HepG2 (cell line): ENCODE data around the gene AHRR. TPM values are rescaled to one million over a fixed set of nuclear protein-coding genes. Genes with fewer than 3 reads are reported as not detected.

Source experiments
- CENPX ChIP-seq: sonication (generic); formaldehyde crosslinking; IDR thresholded peaks from 2 replicates; pipeline ENCODE4 v1.9.0; 2021; ENCODE audit warnings: mild to moderate bottlenecking, missing genetic modification reagents, moderate library complexity
- HES4 ChIP-seq: sonication (generic); formaldehyde crosslinking; IDR thresholded peaks from 2 replicates; pipeline ENCODE4 v1.9.0; 2021; ENCODE audit warnings: mild to moderate bottlenecking, missing genetic modification reagents, borderline replicate concordance
- SOX13 ChIP-seq, 3 experiments: fragments of 450-650 bp in 1 of 3; sonication (generic) in 1 of 3; formaldehyde crosslinking in 1 of 3; IDR thresholded peaks in 2 of 3; conservative IDR thresholded peaks in 1 of 3; 2 replicates each; pipeline versions ENCODE4 v1.5.0 to v1.6.1; 2016 to 2020; ENCODE audit warnings: antibody characterized with exemption in 1 of 3, mild to moderate bottlenecking in 1 of 3, missing compliant biosample characterization in 1 of 3, missing genetic modification reagents in 1 of 3, moderate library complexity in 1 of 3
- THAP11 ChIP-seq: IDR thresholded peaks from 2 replicates; pipeline ENCODE4 v1.6.1; 2016; ENCODE audit warnings: missing biosample characterization, missing genetic modification reagents
- ZEB1 ChIP-seq: IDR thresholded peaks from 2 replicates; pipeline ENCODE4 v1.6.1; 2012; ENCODE audit warnings: mild to moderate bottlenecking, low read depth, inconsistent platforms; ENCODE audit not compliant: insufficient replicate concordance
- ZNF382 ChIP-seq: sonication (generic); formaldehyde crosslinking; IDR thresholded peaks from 2 replicates; pipeline ENCODE4 v1.5.0; 2020; ENCODE audit warnings: missing genetic modification reagents, mild to moderate bottlenecking, borderline replicate concordance
- ZNF430 ChIP-seq: sonication (generic); formaldehyde crosslinking; IDR thresholded peaks from 2 replicates; pipeline ENCODE4 v1.9.0; 2021; ENCODE audit warnings: mild to moderate bottlenecking, missing genetic modification reagents
- ZNF441 ChIP-seq: sonication (generic); formaldehyde crosslinking; IDR thresholded peaks from 2 replicates; pipeline ENCODE4 v1.7.0; 2021; ENCODE audit warnings: missing genetic modification reagents, borderline replicate concordance
- ZNF891 ChIP-seq: sonication (generic); formaldehyde crosslinking; IDR thresholded peaks from 2 replicates; pipeline ENCODE4 v1.5.0; 2020; ENCODE audit warnings: mild to moderate bottlenecking, missing genetic modification reagents
- polyA plus RNA-seq, 8 experiments: library from polyadenylated mRNA; depleted of rRNA in 3 of 8; stranded (reverse) in 7 of 8; unstranded in 1 of 8; fragments of >200 nt; fragmentation: Illumina TruSeq in 4 of 8; extraction: Trizol in 4 of 8; gene quantifications; 2 replicates each; pipeline versions ENCODE4 v1.2.1 to v1.2.3, GENCODE V29; 2011 to 2016; ENCODE audit warnings: low read depth in 4 of 8, missing spikeins in 1 of 8, mixed read lengths in 1 of 8; ENCODE audit not compliant: insufficient read depth in 1 of 8
- total RNA-seq, 5 experiments: library from RNA; depleted of rRNA; stranded (reverse); fragments of >200 nt; fragmentation: Illumina TruSeq; extraction: Trizol; gene quantifications; 2 replicates each; pipeline ENCODE4 v1.2.3, GENCODE V29; 2016; ENCODE audit warnings: low read depth in 1 of 5
- TF ChIP-seq, protein P1 (sequence below): sonication (generic); formaldehyde crosslinking; IDR thresholded peaks from 2 replicates; pipeline ENCODE4 v1.8.0; 2022; ENCODE audit warnings: mild to moderate bottlenecking, missing genetic modification reagents, moderate library complexity
- TF ChIP-seq, protein P2 (sequence below): IDR thresholded peaks from 2 replicates; pipeline ENCODE4 v1.6.1; 2016; ENCODE audit warnings: missing compliant biosample characterization, missing genetic modification reagents, borderline replicate concordance
- TF ChIP-seq, protein P3 (sequence below): sonication (generic); formaldehyde crosslinking; IDR thresholded peaks from 2 replicates; pipeline ENCODE4 v1.9.0; 2021; ENCODE audit warnings: mild to moderate bottlenecking, missing genetic modification reagents
- TF ChIP-seq, protein P4 (sequence below): sonication (generic); formaldehyde crosslinking; IDR thresholded peaks from 2 replicates; pipeline ENCODE4 v1.4.0; 2020; ENCODE audit warnings: missing genetic modification reagents, borderline replicate concordance

Gene AHRR
- total and polyA plus RNA-seq, 2 of the 13 experiments (the other 11 are each of a cell fraction or from before 2014, with no cell fraction given): 0.28 to 0.35 TPM

DNA sequence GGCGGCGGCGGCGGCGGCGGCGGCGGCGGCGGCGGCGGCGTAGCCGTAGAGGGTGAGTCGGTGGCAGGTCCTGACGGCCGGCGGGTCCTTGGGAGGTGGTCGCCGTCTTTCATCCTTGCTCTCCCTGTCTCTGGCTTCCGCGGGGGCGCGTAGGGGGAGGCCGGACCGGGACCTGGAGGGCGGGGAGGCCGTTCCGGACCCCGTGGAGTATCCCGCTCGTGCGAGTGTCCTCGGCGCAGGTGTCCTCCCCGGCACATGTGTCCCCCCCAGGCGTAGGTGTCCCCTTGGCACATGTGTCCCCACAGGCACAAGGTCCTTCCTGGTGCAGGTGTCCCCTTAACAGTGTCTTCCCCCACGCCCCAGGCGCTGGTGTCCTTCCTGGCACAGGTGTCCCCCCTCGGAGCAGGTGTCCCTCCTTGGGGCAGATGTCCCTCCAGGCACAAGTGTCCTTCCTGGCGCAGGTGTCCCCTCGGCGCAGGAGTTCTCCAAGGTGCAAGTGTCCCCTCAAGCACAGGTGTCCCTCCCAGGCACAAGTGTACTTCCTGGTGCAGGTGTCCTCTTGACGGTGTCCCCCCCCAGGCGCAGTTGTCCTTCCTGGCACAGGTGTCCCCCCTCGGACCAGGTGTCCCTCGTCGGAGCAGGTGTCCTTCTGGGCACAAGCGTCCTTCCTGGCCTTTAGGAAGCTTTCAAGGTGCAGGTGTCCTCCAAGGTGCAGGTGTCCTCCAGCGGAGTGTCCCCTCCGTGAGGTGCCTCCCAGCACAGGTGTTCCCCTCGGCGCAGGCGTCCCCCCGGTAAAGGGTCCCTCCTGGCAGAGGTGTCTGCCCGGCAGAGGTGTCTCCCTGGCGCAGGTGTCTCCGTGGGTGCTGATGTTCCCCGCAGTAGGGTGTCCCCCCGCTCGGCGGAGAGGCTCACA, 122.0 kb downstream of the AHRR start (continued):
- TF ChIP-seq THAP11 (CRISPR knock-in tag) (peak; percentile 3; the same call in 1 of the 2 replicates), CENPX (no peak), ZNF441 (CRISPR knock-in tag) (0 out of 2 replicates have a peak, but pooled peaks have one; percentile 9), ZNF382 (CRISPR knock-in tag) (no peak), ZNF891 (CRISPR knock-in tag) (no peak), ZNF430 (0 out of 2 replicates have a peak, but pooled peaks have one; percentile 23), HES4 (CRISPR knock-in tag) (no peak), ZEB1 (peak; percentile 57), SOX13 (IDR thresholded peaks at IDR 0.05) (no peak), SOX13 (CRISPR knock-in tag; conservative IDR thresholded peaks at IDR 0.05 in 1 of 2, IDR thresholded peaks at IDR 0.05 in 1 of 2) (no peak)
- TF ChIP-seq, protein P1, sequence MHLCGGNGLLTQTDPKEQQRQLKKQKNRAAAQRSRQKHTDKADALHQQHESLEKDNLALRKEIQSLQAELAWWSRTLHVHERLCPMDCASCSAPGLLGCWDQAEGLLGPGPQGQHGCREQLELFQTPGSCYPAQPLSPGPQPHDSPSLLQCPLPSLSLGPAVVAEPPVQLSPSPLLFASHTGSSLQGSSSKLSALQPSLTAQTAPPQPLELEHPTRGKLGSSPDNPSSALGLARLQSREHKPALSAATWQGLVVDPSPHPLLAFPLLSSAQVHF (CRISPR knock-in tag): no peak
- TF ChIP-seq, protein P2, sequence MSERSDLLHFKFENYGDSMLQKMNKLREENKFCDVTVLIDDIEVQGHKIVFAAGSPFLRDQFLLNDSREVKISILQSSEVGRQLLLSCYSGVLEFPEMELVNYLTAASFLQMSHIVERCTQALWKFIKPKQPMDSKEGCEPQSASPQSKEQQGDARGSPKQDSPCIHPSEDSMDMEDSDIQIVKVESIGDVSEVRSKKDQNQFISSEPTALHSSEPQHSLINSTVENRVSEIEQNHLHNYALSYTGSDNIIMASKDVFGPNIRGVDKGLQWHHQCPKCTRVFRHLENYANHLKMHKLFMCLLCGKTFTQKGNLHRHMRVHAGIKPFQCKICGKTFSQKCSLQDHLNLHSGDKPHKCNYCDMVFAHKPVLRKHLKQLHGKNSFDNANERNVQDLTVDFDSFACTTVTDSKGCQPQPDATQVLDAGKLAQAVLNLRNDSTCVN (CRISPR knock-in tag): no peak
- TF ChIP-seq, protein P3, sequence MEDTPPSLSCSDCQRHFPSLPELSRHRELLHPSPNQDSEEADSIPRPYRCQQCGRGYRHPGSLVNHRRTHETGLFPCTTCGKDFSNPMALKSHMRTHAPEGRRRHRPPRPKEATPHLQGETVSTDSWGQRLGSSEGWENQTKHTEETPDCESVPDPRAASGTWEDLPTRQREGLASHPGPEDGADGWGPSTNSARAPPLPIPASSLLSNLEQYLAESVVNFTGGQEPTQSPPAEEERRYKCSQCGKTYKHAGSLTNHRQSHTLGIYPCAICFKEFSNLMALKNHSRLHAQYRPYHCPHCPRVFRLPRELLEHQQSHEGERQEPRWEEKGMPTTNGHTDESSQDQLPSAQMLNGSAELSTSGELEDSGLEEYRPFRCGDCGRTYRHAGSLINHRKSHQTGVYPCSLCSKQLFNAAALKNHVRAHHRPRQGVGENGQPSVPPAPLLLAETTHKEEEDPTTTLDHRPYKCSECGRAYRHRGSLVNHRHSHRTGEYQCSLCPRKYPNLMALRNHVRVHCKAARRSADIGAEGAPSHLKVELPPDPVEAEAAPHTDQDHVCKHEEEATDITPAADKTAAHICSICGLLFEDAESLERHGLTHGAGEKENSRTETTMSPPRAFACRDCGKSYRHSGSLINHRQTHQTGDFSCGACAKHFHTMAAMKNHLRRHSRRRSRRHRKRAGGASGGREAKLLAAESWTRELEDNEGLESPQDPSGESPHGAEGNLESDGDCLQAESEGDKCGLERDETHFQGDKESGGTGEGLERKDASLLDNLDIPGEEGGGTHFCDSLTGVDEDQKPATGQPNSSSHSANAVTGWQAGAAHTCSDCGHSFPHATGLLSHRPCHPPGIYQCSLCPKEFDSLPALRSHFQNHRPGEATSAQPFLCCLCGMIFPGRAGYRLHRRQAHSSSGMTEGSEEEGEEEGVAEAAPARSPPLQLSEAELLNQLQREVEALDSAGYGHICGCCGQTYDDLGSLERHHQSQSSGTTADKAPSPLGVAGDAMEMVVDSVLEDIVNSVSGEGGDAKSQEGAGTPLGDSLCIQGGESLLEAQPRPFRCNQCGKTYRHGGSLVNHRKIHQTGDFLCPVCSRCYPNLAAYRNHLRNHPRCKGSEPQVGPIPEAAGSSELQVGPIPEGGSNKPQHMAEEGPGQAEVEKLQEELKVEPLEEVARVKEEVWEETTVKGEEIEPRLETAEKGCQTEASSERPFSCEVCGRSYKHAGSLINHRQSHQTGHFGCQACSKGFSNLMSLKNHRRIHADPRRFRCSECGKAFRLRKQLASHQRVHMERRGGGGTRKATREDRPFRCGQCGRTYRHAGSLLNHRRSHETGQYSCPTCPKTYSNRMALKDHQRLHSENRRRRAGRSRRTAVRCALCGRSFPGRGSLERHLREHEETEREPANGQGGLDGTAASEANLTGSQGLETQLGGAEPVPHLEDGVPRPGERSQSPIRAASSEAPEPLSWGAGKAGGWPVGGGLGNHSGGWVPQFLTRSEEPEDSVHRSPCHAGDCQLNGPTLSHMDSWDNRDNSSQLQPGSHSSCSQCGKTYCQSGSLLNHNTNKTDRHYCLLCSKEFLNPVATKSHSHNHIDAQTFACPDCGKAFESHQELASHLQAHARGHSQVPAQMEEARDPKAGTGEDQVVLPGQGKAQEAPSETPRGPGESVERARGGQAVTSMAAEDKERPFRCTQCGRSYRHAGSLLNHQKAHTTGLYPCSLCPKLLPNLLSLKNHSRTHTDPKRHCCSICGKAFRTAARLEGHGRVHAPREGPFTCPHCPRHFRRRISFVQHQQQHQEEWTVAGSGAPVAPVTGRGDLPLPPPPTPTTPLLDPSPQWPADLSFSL: no peak; the same call in 1 of the 2 replicates
- TF ChIP-seq, protein P4, sequence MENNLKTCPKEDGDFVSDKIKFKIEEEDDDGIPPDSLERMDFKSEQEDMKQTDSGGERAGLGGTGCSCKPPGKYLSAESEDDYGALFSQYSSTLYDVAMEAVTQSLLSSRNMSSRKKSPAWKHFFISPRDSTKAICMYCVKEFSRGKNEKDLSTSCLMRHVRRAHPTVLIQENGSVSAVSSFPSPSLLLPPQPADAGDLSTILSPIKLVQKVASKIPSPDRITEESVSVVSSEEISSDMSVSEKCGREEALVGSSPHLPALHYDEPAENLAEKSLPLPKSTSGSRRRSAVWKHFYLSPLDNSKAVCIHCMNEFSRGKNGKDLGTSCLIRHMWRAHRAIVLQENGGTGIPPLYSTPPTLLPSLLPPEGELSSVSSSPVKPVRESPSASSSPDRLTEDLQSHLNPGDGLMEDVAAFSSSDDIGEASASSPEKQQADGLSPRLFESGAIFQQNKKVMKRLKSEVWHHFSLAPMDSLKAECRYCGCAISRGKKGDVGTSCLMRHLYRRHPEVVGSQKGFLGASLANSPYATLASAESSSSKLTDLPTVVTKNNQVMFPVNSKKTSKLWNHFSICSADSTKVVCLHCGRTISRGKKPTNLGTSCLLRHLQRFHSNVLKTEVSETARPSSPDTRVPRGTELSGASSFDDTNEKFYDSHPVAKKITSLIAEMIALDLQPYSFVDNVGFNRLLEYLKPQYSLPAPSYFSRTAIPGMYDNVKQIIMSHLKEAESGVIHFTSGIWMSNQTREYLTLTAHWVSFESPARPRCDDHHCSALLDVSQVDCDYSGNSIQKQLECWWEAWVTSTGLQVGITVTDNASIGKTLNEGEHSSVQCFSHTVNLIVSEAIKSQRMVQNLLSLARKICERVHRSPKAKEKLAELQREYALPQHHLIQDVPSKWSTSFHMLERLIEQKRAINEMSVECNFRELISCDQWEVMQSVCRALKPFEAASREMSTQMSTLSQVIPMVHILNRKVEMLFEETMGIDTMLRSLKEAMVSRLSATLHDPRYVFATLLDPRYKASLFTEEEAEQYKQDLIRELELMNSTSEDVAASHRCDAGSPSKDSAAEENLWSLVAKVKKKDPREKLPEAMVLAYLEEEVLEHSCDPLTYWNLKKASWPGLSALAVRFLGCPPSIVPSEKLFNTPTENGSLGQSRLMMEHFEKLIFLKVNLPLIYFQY (CRISPR knock-in tag): no peak
